Nephron progenitor cell (in vitro differentiated cells): ENCODE data around the gene ERFL.
"Not testable (repeated sequence)": the region's sequence is repeated elsewhere in the genome, so short reads cannot be mapped to it uniquely, and the experiment has no call there.

ENCODE experiments used
- DNase-seq: peaks from one replicate; pipeline ENCODE4 v3.0.0; 2021
- H3K27ac Mint-ChIP-seq: 2 replicates; pipeline ENCODE4 v1.8.0; 2021; ENCODE audit warnings: mild to moderate bottlenecking, moderate library complexity, mixed read lengths
- H3K27me3 Mint-ChIP-seq: 2 replicates; pipeline ENCODE4 v1.8.0; 2021; ENCODE audit warnings: mild to moderate bottlenecking, low read depth, mixed read lengths; ENCODE audit not compliant: poor library complexity
- H3K36me3 Mint-ChIP-seq: 2 replicates; pipeline ENCODE4 v1.8.0; 2021; ENCODE audit warnings: low read depth, mixed read lengths
- H3K4me1 Mint-ChIP-seq: 2 replicates; pipeline ENCODE4 v1.8.0; 2021; ENCODE audit warnings: mixed read lengths
- H3K4me3 Mint-ChIP-seq: 2 replicates; pipeline ENCODE4 v1.8.0; 2021; ENCODE audit warnings: mild to moderate bottlenecking, moderate library complexity, mixed read lengths
- H3K9me3 Mint-ChIP-seq: 2 replicates; pipeline ENCODE4 v1.8.0; 2021; ENCODE audit warnings: mild to moderate bottlenecking, moderate library complexity, mixed read lengths
- TF ChIP-seq, protein P1 (sequence below): fragments of 200-600 bp; sonication (generic); IDR thresholded peaks from 2 replicates; pipeline ENCODE4 v1.5.0; 2021; ENCODE audit warnings: antibody characterized with exemption

The ERFL gene

GRCh38 chr19:41918095-41918494 lies 10.2 kb downstream of the ERFL start:
- Mint-ChIP-seq H3K9me3 (no peaks in the 10 kb centered on the region), H3K27me3 (no peaks in the 10 kb centered on the region), H3K36me3 (no peaks in the 10 kb centered on the region), H3K4me1 (peaks cover 14% of the 10 kb centered on the region), H3K4me3 (no peak overlapping the region), H3K27ac (no peak overlapping the region)
- TF ChIP-seq, protein P1, sequence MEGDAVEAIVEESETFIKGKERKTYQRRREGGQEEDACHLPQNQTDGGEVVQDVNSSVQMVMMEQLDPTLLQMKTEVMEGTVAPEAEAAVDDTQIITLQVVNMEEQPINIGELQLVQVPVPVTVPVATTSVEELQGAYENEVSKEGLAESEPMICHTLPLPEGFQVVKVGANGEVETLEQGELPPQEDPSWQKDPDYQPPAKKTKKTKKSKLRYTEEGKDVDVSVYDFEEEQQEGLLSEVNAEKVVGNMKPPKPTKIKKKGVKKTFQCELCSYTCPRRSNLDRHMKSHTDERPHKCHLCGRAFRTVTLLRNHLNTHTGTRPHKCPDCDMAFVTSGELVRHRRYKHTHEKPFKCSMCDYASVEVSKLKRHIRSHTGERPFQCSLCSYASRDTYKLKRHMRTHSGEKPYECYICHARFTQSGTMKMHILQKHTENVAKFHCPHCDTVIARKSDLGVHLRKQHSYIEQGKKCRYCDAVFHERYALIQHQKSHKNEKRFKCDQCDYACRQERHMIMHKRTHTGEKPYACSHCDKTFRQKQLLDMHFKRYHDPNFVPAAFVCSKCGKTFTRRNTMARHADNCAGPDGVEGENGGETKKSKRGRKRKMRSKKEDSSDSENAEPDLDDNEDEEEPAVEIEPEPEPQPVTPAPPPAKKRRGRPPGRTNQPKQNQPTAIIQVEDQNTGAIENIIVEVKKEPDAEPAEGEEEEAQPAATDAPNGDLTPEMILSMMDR = no peak
- no peak for DNase-seq

DNA sequence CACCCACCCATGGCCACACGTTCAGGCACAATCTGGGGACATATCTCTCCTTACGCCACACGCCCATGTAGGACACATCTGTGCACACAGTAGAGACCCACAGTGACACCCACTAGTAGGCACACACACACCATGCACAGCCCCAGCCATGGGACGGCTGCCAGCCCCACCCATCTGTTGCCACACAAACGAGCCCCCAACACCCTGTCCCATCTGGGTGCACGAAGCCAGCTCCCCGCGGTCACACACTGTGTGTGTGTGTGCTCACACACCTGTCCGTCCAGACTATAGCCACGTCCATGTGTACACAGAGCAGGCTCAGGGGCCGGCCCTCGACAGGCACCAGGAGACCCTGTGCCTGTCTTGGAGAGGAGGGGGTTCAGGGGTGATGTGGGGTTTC lies 10.6 kb downstream of the ERFL start:
- no peak for DNase-seq
- Mint-ChIP-seq H3K36me3 (no peaks in the 10 kb centered on the region), H3K27ac (no peak overlapping the region), H3K27me3 (no peaks in the 10 kb centered on the region), H3K4me3 (no peak overlapping the region), H3K4me1 (peaks cover 12% of the 10 kb centered on the region), H3K9me3 (no peaks in the 10 kb centered on the region)
- TF ChIP-seq, protein P1 = no peak

GRCh38 chr19:41915776-41916414 lies 12.4 kb downstream of the ERFL start:
- DNase-seq = no peak
- peaks cover 12% of the 10 kb centered on the region for H3K4me1 Mint-ChIP-seq
- no peak overlapping the region for H3K4me3 Mint-ChIP-seq
- H3K27ac Mint-ChIP-seq = no peak overlapping the region
- H3K36me3 Mint-ChIP-seq = no peaks in the 10 kb centered on the region
- TF ChIP-seq, protein P1 = no peak
- H3K27me3 Mint-ChIP-seq = no peaks in the 10 kb centered on the region
- H3K9me3 Mint-ChIP-seq = no peaks in the 10 kb centered on the region

DNA sequence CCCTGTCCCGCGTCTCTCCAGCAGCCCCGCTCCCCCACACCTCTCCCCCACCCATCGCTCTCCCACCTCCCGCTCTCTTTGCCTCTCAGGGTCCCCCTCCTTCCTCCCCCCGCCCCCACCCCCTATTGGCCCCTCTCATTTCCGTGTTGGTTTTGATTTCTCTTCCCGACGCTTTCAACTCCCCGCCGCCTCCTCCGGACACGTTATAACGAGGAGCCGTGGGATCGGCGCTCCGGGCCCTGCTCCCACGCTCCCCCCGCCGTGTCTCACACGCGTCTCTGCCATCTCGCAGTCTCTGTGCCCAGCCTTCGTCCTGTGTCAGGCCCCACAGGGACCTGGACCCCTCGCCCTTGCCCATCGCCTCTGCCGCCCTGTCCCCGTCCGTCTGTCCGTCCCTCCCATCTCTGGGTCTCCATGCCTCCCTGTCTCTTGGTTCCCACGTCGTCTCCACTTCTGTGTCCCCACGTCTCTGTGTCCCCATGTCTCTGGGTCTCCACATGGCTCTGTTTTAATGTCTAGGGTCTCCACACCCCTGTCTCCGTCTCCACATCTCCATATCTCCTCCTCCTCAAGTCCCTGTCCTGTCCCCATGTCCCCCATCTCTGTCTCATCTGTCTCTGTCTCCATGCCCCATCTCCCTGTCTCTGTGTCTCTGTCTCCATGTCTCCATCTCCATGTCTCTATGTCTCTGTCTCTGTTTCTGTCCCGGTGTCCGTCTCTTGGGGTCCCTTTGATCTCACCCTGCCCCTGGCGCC lies 13.1 kb downstream of the ERFL start:
- H3K4me1 Mint-ChIP-seq = peaks cover 12% of the 10 kb centered on the region
- DNase-seq = no peak
- H3K4me3 Mint-ChIP-seq = no peak overlapping the region
- no peaks in the 10 kb centered on the region for H3K9me3 Mint-ChIP-seq
- H3K36me3 Mint-ChIP-seq = no peaks in the 10 kb centered on the region
- no peaks in the 10 kb centered on the region for H3K27me3 Mint-ChIP-seq
- no peak overlapping the region for H3K27ac Mint-ChIP-seq
- TF ChIP-seq, protein P1 = no peak

DNA sequence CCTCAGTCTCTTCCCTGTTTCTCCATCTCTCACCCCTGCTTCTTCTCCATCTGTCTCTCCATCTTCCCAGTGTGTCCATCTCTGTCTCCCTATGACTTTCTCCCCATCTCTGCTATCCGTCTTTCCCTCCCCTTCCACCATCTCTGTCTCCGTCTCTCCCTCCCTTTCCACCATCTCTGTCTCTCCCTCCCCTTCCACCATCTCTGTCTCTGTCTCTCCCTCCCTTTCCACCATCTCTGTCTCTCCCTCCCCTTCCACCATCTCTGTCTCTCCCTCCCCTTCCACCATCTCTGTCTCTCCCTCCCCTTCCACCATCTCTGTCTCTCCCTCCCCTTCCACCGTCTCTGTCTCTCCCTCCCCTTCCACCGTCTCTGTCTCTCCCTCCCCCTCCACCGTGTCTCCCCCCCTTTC lies 13.8 kb downstream of the ERFL start:
- H3K36me3 Mint-ChIP-seq, DNase-seq, H3K27me3 Mint-ChIP-seq, H3K27ac Mint-ChIP-seq, H3K9me3 Mint-ChIP-seq: not testable (repeated sequence)
- Mint-ChIP-seq H3K4me3 (peak overlapping the region; percentile 17), H3K4me1 (peaks cover 12% of the 10 kb centered on the region)

DNA sequence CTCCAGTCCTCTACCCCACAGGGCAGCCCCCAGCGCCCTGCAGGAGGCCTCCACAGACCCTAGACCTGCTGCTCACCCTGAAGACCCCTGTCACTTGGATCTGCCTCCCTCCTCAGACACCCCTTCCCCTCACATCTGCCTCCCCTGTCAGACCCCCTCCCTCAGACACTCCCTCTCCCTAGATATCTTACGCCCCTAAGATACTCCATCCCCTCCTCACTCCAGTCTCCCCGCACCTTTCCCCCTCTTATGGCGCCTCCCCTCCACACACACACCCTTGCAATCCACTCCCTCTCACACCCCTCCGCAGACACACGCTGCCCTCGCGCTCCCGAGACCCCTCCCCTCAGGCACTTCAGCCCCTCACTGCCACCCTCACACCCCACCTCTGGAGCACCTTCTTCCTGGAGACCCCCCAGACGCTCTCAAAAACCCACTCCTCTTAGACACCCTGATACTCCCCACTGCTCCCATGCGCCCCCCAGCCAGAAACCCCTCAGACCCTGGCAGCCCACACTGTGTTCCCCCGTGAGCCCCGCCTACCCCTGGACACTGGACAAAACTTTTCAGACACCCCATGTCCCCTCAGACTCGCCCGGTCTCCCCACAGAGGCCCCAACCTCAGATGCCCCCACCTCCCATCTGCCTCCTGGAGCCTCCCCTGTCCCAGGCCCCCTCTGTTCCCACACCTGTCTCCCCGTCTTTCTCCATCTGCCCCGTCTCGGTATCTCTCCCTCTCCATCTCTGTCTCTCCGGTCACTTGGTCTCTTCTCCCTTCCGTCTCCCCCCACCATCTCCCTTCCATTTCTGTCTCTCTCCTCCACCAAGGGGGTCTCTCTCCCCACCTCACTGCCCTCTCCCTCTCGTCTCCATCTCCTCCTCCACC lies 14.5 kb downstream of the ERFL start:
- H3K27ac Mint-ChIP-seq = no peak overlapping the region
- peaks cover 12% of the 10 kb centered on the region for H3K4me1 Mint-ChIP-seq
- no peaks in the 10 kb centered on the region for H3K27me3 Mint-ChIP-seq
- no peak for DNase-seq
- H3K4me3 Mint-ChIP-seq = peak overlapping the region; percentile 17
- TF ChIP-seq, protein P1 = no peak
- no peaks in the 10 kb centered on the region for H3K36me3 Mint-ChIP-seq
- no peaks in the 10 kb centered on the region for H3K9me3 Mint-ChIP-seq
